T-helper 22 cell (primary cell): Measurements from ENCODE around the gene TEDC1.

Experiments used
- DNase-seq: peaks from one replicate; pipeline ENCODE4 v3.0.0-alpha.2; 2020; ENCODE audit warnings: low read depth

Gene TEDC1

GRCh38 chr14:105525326-105525725, 34.3 kb downstream of the TEDC1 start:
- no peak for DNase-seq

GRCh38 chr14:105525861-105526775, 35.1 kb downstream of the TEDC1 start, which contains the start of gene TMEM121:
Gene TMEM121, plus strand, starts transcription at chr14:105526583. Its CDS starts 2,252 bp downstream, at chr14:105528835.
- peak; percentile 28 for DNase-seq

GRCh38 chr14:105526776-105527380, 35.8 kb downstream of the TEDC1 start:
- no peak for DNase-seq

GRCh38 chr14:105527381-105527825, 36.4 kb downstream of the TEDC1 start:
- DNase-seq, result no peak

- peak; percentile 53 for DNase-seq
These were observed 37.0 kb downstream of the TEDC1 start for GRCh38 chr14:105527826-105528585.

GRCh38 chr14:105528586-105529318, 37.7 kb downstream of the TEDC1 start:
- no peak for DNase-seq

- DNase-seq, result no peak
These were observed 38.2 kb downstream of the TEDC1 start for GRCh38 chr14:105529319-105529568.

- DNase-seq, result no peak
These were observed 38.7 kb downstream of the TEDC1 start for GRCh38 chr14:105529569-105530284.

GRCh38 chr14:105530285-105531087, 39.4 kb downstream of the TEDC1 start:
- no peak for DNase-seq

GRCh38 chr14:105531088-105531893, 40.2 kb downstream of the TEDC1 start:
- no peak for DNase-seq

- no peak for DNase-seq
These were observed 41.0 kb downstream of the TEDC1 start for GRCh38 chr14:105531894-105532623.

- DNase-seq, result no peak
These were observed 41.7 kb downstream of the TEDC1 start for GRCh38 chr14:105532735-105533141.

- DNase-seq, result no peak
These were observed 42.3 kb downstream of the TEDC1 start for GRCh38 chr14:105533391-105533790.

GRCh38 chr14:105533811-105534498, 42.9 kb downstream of the TEDC1 start:
- no peak for DNase-seq

GRCh38 chr14:105534586-105534985, 43.5 kb downstream of the TEDC1 start:
- no peak for DNase-seq

GRCh38 chr14:105536051-105536450, 45.0 kb downstream of the TEDC1 start:
- DNase-seq, result no peak

GRCh38 chr14:105536691-105537579, 45.9 kb downstream of the TEDC1 start:
- no peak for DNase-seq
